ENCODE results near the gene COPS2. TPM values are rescaled to one million over a fixed set of nuclear protein-coding genes. Genes with fewer than 3 reads are reported as not detected.

Gene COPS2
- polyA plus RNA-seq, 2 of the 4 experiments (the other 2 are of a cell fraction): 64.8 to 66.6 TPM

- ATAC-seq (no peak), DNase-seq (ENCODE audit: low read depth in 1 of 2, low spot score in 1 of 2) (no peak), FAIRE-seq (no peak)
- WGBS (ENCODE audit: missing lambda C conversion rate): 86% methylated on average over 4 of the region's 4 CpGs
- CTCF ChIA-PET: interaction anchor here (0.7 to 0.8 kb wide), 2 partner anchors 40 to 858 kb away, joined by 3 read pairs; no protein-coding TSS in a partner anchor
- Histone ChIP-seq H3K4me2 (no peak overlapping the region), H3K4me3 (no peak overlapping the region), H3K4me1 (no peaks in the 10 kb centered on the region), H3K27ac (no peak overlapping the region), H3K9me3 (no peaks in the 10 kb centered on the region)
- POLR2A ChIA-PET: no interaction called here
- TF ChIP-seq BCL3 (IDR thresholded peaks at IDR 0.05): no peak
- no peak for TF ChIP-seq HDAC2 (IDR thresholded peaks at IDR 0.05)
- TF ChIP-seq RCOR1 (IDR thresholded peaks at IDR 0.05; ENCODE audit: low read depth, low read length): no peak
Measured at GRCh38 chr15:49088996-49089395, 66.4 kb downstream of the COPS2 start.

- no peak for ATAC-seq
- no peak for DNase-seq (ENCODE audit: low read depth in 1 of 2, low spot score in 1 of 2)
- FAIRE-seq: no peak
- H3K4me1 ChIP-seq: no peaks in the 10 kb centered on the region
- H3K27ac ChIP-seq: no peak overlapping the region
- H3K4me2 ChIP-seq: no peak overlapping the region
- TF ChIP-seq RNF2 (IDR thresholded peaks at IDR 0.05; ENCODE audit: borderline replicate concordance, low read depth) (no peak), EHF (CRISPR knock-in tag; IDR thresholded peaks at IDR 0.05) (no peak), HOXA7 (CRISPR knock-in tag; IDR thresholded peaks at IDR 0.05) (no peak), ESRRA (IDR thresholded peaks at IDR 0.05; ENCODE audit: borderline replicate concordance, low read length) (no peak), NR3C1 (IDR thresholded peaks at IDR 0.05) (no peak), MYC (IDR thresholded peaks at IDR 0.05; ENCODE audit: borderline replicate concordance, low read length) (no peak), RFX5 (IDR thresholded peaks at IDR 0.05) (no peak), RARB (CRISPR knock-in tag; IDR thresholded peaks at IDR 0.05) (no peak)
- 86% methylated on average over 5 of the region's 5 CpGs for WGBS (ENCODE audit: missing lambda C conversion rate)
- H3K4me3 ChIP-seq: no peak overlapping the region
- CTCF ChIA-PET: no interaction called here
- no peaks in the 10 kb centered on the region for H3K9me3 ChIP-seq
- POLR2A ChIA-PET: no interaction called here
Measured at GRCh38 chr15:49085696-49086459, 69.5 kb downstream of the COPS2 start.

- POLR2A ChIA-PET: no interaction called here
- Histone ChIP-seq H3K4me1 (no peaks in the 10 kb centered on the region), H3K27ac (no peak overlapping the region), H3K4me2 (no peak overlapping the region), H3K4me3 (no peak overlapping the region), H3K9me3 (no peaks in the 10 kb centered on the region)
- DNase-seq (ENCODE audit: low read depth in 1 of 2, low spot score in 1 of 2) (no peak), FAIRE-seq (no peak), ATAC-seq (no peak)
- TF ChIP-seq ZFP36 (IDR thresholded peaks at IDR 0.05; ENCODE audit: borderline replicate concordance, partially characterized antibody): no peak
- no peak for TF ChIP-seq PBX3 (IDR thresholded peaks at IDR 0.05)
- no peak for TF ChIP-seq REST (IDR thresholded peaks at IDR 0.05)
- TF ChIP-seq EHF (CRISPR knock-in tag; IDR thresholded peaks at IDR 0.05): no peak
- no peak for TF ChIP-seq CHD4 (IDR thresholded peaks at IDR 0.05; ENCODE audit: borderline replicate concordance)
- no peak for TF ChIP-seq FOSB (CRISPR knock-in tag; IDR thresholded peaks at IDR 0.05)
- no peak for TF ChIP-seq GATA3 (IDR thresholded peaks at IDR 0.05; ENCODE audit: borderline replicate concordance)
- no peak for TF ChIP-seq POLR2A (IDR thresholded peaks at IDR 0.05; ENCODE audit: low read length)
- no peak for TF ChIP-seq BCL3 (IDR thresholded peaks at IDR 0.05)
- TF ChIP-seq EHMT2 (IDR thresholded peaks at IDR 0.05; ENCODE audit: low read depth): no peak
- no peak for TF ChIP-seq ZSCAN20 (CRISPR knock-in tag; IDR thresholded peaks at IDR 0.05)
- no peak for TF ChIP-seq NFE2L2 (conservative IDR thresholded peaks at IDR 0.05; ENCODE audit: low read length)
- TF ChIP-seq HOXB5 (CRISPR knock-in tag; IDR thresholded peaks at IDR 0.05): no peak
- no peak for TF ChIP-seq FOXS1 (CRISPR knock-in tag; IDR thresholded peaks at IDR 0.05)
- TF ChIP-seq SREBF2 (IDR thresholded peaks at IDR 0.05): no peak
- CTCF ChIA-PET: no interaction called here
- WGBS (ENCODE audit: missing lambda C conversion rate): 95% methylated on average over 3 of the region's 3 CpGs
Measured at GRCh38 chr15:49084285-49084570, 71.2 kb downstream of the COPS2 start.
